Measurements from ENCODE around the gene TRAPPC12.

DNA sequence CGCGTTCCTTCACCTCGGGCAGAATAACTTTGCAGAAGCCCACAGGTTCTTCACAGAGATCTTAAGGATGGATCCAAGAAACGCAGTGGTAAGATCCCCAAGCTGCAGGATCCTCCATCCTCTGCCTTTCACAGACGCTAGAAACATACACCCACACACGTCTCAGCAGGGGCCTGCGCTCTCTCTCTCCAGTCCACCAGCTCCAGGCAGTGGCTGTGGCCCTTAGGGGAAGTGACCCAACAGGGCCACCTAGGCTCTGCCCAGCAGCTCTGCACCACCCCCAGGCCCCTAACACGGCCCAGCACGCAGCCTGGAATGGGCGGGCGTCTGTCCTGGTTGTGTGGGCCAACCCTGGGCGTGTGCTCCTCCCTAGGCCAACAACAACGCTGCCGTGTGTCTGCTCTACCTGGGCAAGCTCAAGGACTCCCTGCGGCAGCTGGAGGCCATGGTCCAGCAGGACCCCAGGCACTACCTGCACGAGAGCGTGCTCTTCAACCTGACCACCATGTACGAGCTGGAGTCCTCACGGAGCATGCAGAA, 99.4 kb downstream of the TRAPPC12 start:
- TF ChIP-seq CTCF (IDR thresholded peaks at IDR 0.05) (no peak), EP300 (IDR thresholded peaks at IDR 0.05) (no peak), POLR2A (IDR thresholded peaks at IDR 0.05) (no peak), POLR2AphosphoS5 (IDR thresholded peaks at IDR 0.05) (no peak)
